GM23338 (cell line): ENCODE results near the gene CDK5R1. TPM values are rescaled to one million over a fixed set of nuclear protein-coding genes. Genes with fewer than 3 reads are reported as not detected.
A peak's percentile ranks its signal among the peaks of the same experiment; 100 is the strongest.

Source experiments
- ATAC-seq: fragments of 200-7000 bp; cut with Tn5 transposase; 3 replicates; pipeline ENCODE4 v1.9.1; 2020
- DNase-seq: peaks from one replicate; pipeline ENCODE4 v3.0.0-alpha.2; 2015; ENCODE audit warnings: low spot score
- H2AFZ ChIP-seq: fragments of 200-600 bp; sonication (generic); 2 replicates; pipeline ENCODE4 v1.8.0; 2016; ENCODE audit warnings: antibody characterized with exemption, mild to moderate bottlenecking, moderate library complexity
- H3F3A ChIP-seq: fragments of 200-600 bp; sonication (generic); replicated peaks from 2 replicates; pipeline ENCODE4 v1.8.0; 2017; ENCODE audit warnings: antibody characterized with exemption, mixed run types, low read depth
- H3K27ac ChIP-seq: fragments of 200-600 bp; sonication (generic); 2 replicates; pipeline ENCODE4 v1.6.1; 2016; ENCODE audit warnings: low read depth
- H3K27me3 ChIP-seq: fragments of 200-600 bp; sonication (generic); 2 replicates; pipeline ENCODE4 v1.8.0; 2016; ENCODE audit warnings: mild to moderate bottlenecking, mixed run types, moderate library complexity; ENCODE audit not compliant: insufficient read depth
- H3K36me3 ChIP-seq: fragments of 200-600 bp; sonication (generic); 2 replicates; pipeline ENCODE4 v1.8.0; 2016; ENCODE audit warnings: mild to moderate bottlenecking; ENCODE audit not compliant: insufficient read depth
- H3K4me1 ChIP-seq: fragments of 200-600 bp; sonication (generic); 2 replicates; pipeline ENCODE4 v1.8.0; 2016; ENCODE audit warnings: mild to moderate bottlenecking, moderate library complexity; ENCODE audit not compliant: insufficient read depth
- H3K4me2 ChIP-seq: fragments of 200-600 bp; sonication (generic); 2 replicates; pipeline ENCODE4 v1.7.1; 2017; ENCODE audit warnings: mixed run types
- H3K4me3 ChIP-seq: fragments of 200-600 bp; sonication (generic); 2 replicates; pipeline ENCODE4 v1.6.1; 2016; ENCODE audit warnings: mixed run types
- H3K79me2 ChIP-seq: fragments of 200-600 bp; sonication (generic); replicated peaks from 2 replicates; pipeline ENCODE4 v1.8.0; 2017; ENCODE audit warnings: mild to moderate bottlenecking; ENCODE audit not compliant: insufficient read depth
- H3K9me2 ChIP-seq: fragments of 200-600 bp; sonication (generic); 2 replicates; pipeline ENCODE4 v1.8.0; 2017; ENCODE audit not compliant: insufficient read depth
- H4K20me1 ChIP-seq: fragments of 200-600 bp; sonication (generic); replicated peaks from 2 replicates; pipeline ENCODE4 v1.8.0; 2017; ENCODE audit warnings: mild to moderate bottlenecking; ENCODE audit not compliant: insufficient read depth
- H3K27ac Mint-ChIP-seq: 2 replicates; pipeline ENCODE4 v1.8.0; 2020; ENCODE audit warnings: inconsistent platforms, mild to moderate bottlenecking, moderate library complexity, mixed read lengths
- H3K27me3 Mint-ChIP-seq: 3 replicates; pipeline ENCODE4 v1.8.0; 2022; ENCODE audit warnings: low read depth, mild to moderate bottlenecking, moderate library complexity, mixed read lengths, inconsistent platforms; ENCODE audit not compliant: insufficient read depth, poor library complexity
- H3K36me3 Mint-ChIP-seq: 3 replicates; pipeline ENCODE4 v1.8.0; 2021; ENCODE audit warnings: low read depth, mild to moderate bottlenecking, inconsistent platforms, moderate library complexity, mixed read lengths
- H3K4me1 Mint-ChIP-seq: 3 replicates; pipeline ENCODE4 v1.8.0; 2020; ENCODE audit warnings: mild to moderate bottlenecking, inconsistent platforms, mixed read lengths
- H3K4me3 Mint-ChIP-seq: 3 replicates; pipeline ENCODE4 v1.8.0; 2021; ENCODE audit warnings: moderate library complexity, mild to moderate bottlenecking, inconsistent platforms, mixed read lengths
- H3K9me3 Mint-ChIP-seq: 3 replicates; pipeline ENCODE4 v1.8.0; 2020; ENCODE audit warnings: moderate library complexity, mild to moderate bottlenecking, inconsistent platforms, mixed read lengths
- CREB1 ChIP-seq: fragments of 250-450 bp; sonication (Bioruptor Pico); IDR thresholded peaks from 2 replicates; pipeline ENCODE4 v1.5.0; 2020; ENCODE audit warnings: low read depth, mild to moderate bottlenecking, moderate library complexity
- EZH2 ChIP-seq: fragments of 200-600 bp; sonication (generic); IDR thresholded peaks from one replicate; pipeline ENCODE4 v1.8.0; 2017; ENCODE audit warnings: antibody characterized with exemption, mild to moderate bottlenecking, low read depth; ENCODE audit not compliant: unreplicated experiment
- JUNB ChIP-seq: IDR thresholded peaks from one replicate; pipeline ENCODE4 v1.6.1; 2016; ENCODE audit warnings: antibody characterized with exemption; ENCODE audit not compliant: unreplicated experiment
- POLR2AphosphoS5 ChIP-seq: IDR thresholded peaks from 2 replicates; pipeline ENCODE4 v1.6.1; 2016; ENCODE audit warnings: antibody characterized with exemption, low read depth
- REST ChIP-seq: IDR thresholded peaks from one replicate; pipeline ENCODE4 v1.6.1; 2018; ENCODE audit warnings: antibody characterized with exemption; ENCODE audit not compliant: unreplicated experiment
- ZNF331 ChIP-seq: fragments of 250-450 bp; sonication (Bioruptor Pico); IDR thresholded peaks from 2 replicates; pipeline ENCODE4 v1.5.0; 2020; ENCODE audit warnings: low read depth, mild to moderate bottlenecking, moderate library complexity
- polyA plus RNA-seq: library from polyadenylated mRNA; unstranded; fragments of >200 nt; fragmentation: Nextera tagmentation; extraction: Ambion mirVana; gene quantifications from 2 replicates; pipeline ENCODE4 v1.2.1, GENCODE V29; 2016
- total RNA-seq: library from RNA; depleted of rRNA; stranded (reverse); fragments of >200 nt; shearing (Covaris generic); gene quantifications from 2 replicates; pipeline ENCODE4 v1.2.3, GENCODE V29; 2014
- TF ChIP-seq, protein P1 (sequence below), 2 experiments: fragments of 200-600 bp in 1 of 2; sonication (generic) in 1 of 2; conservative IDR thresholded peaks; 2 replicates each; pipeline versions ENCODE4 v1.5.1 to v1.6.1; 2016 to 2017; ENCODE audit warnings: antibody characterized with exemption in 2 of 2, low read depth in 2 of 2, mild to moderate bottlenecking in 2 of 2, moderate library complexity in 1 of 2
- TF ChIP-seq, protein P2 (sequence below): IDR thresholded peaks from 2 replicates; pipeline ENCODE4 v1.6.1; 2016; ENCODE audit warnings: antibody characterized with exemption

The CDK5R1 gene
- total and polyA plus RNA-seq, 2 experiments from 2014 or later, result 4.0 to 11.6 TPM

DNA sequence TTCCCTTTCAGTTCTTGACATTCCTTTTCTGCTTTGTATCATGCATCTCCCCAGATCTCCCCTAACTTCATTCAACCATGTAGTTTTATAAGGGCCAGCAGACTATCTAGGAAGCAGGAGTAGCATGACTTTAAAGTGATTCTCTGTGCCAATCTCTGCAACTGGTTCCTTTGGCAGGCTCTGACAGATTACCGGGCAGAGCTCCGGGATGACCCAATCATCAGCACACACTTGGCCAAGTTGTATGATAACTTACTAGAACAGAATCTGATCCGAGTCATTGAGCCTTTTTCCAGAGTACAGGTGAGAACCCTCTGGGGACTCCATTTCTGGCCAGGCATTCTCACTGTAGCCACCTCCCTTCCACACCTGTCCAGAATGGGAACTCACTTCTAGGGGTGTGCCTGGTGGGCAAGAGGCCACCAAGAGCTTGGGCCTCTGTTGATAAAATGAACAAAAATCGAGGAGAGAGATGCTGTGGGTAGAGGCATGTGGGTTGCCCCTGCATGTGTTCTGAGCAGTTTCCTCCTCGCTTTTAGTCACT lies 7.6 kb upstream of the CDK5R1 start (continued):
- TF ChIP-seq EZH2 (no peak), CREB1 (CRISPR knock-in tag) (no peak), REST (no peak), POLR2AphosphoS5 (no peak), JUNB (no peak)
- TF ChIP-seq, protein P1, sequence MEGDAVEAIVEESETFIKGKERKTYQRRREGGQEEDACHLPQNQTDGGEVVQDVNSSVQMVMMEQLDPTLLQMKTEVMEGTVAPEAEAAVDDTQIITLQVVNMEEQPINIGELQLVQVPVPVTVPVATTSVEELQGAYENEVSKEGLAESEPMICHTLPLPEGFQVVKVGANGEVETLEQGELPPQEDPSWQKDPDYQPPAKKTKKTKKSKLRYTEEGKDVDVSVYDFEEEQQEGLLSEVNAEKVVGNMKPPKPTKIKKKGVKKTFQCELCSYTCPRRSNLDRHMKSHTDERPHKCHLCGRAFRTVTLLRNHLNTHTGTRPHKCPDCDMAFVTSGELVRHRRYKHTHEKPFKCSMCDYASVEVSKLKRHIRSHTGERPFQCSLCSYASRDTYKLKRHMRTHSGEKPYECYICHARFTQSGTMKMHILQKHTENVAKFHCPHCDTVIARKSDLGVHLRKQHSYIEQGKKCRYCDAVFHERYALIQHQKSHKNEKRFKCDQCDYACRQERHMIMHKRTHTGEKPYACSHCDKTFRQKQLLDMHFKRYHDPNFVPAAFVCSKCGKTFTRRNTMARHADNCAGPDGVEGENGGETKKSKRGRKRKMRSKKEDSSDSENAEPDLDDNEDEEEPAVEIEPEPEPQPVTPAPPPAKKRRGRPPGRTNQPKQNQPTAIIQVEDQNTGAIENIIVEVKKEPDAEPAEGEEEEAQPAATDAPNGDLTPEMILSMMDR (conservative IDR thresholded peaks at IDR 0.05; ENCODE audit: low read depth in 2 of 2), result no peak

DNA sequence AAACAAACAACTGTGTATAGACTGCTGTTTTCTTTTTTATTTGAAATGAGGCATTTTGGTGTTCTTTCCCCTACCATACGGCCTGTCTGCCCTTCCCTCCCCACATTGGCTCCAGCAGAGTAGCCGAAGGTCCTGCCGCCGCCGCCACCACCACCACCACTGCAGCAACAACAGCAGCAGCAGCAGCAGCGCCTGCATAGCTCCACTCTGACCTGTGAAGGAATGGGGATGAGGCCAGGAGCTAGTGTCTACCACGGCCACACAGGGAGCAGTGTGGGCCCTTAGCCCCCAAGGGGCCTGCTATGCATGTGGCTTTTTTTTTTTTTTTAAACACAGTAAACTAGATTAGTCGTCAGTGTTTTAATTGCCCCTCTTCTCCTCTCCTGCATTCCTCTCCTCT lies 5.6 kb upstream of the CDK5R1 start:
- no peak for ATAC-seq
- peaks cover 14% of the 10 kb centered on the region for H4K20me1 ChIP-seq
- Mint-ChIP-seq H3K27me3 (peaks cover 23% of the 10 kb centered on the region), H3K27ac (no peak overlapping the region), H3K4me3 (no peak overlapping the region), H3K4me1 (peaks cover 53% of the 10 kb centered on the region), H3K9me3 (no peaks in the 10 kb centered on the region), H3K36me3 (peaks cover 66% of the 10 kb centered on the region)
- H2AFZ ChIP-seq, result no peak overlapping the region
- no peaks in the 10 kb centered on the region for H3K9me2 ChIP-seq
- peaks cover 32% of the 10 kb centered on the region for H3K4me1 ChIP-seq
- no peak overlapping the region for H3K4me3 ChIP-seq
- H3K4me2 ChIP-seq, result no peak overlapping the region
- no peaks in the 10 kb centered on the region for H3K79me2 ChIP-seq
- H3K27me3 ChIP-seq, result no peaks in the 10 kb centered on the region
- H3F3A ChIP-seq, result peaks cover 46% of the 10 kb centered on the region
- peak overlapping the region; percentile 33; the same call in 1 of the 2 replicates for H3K27ac ChIP-seq
- DNase-seq, result no peak
- peaks cover 55% of the 10 kb centered on the region for H3K36me3 ChIP-seq
- no peak for TF ChIP-seq REST
- no peak for TF ChIP-seq EZH2
- TF ChIP-seq, protein P1 (conservative IDR thresholded peaks at IDR 0.05; ENCODE audit: low read depth in 2 of 2), result no peak
- no peak for TF ChIP-seq ZNF331
- TF ChIP-seq, protein P2, sequence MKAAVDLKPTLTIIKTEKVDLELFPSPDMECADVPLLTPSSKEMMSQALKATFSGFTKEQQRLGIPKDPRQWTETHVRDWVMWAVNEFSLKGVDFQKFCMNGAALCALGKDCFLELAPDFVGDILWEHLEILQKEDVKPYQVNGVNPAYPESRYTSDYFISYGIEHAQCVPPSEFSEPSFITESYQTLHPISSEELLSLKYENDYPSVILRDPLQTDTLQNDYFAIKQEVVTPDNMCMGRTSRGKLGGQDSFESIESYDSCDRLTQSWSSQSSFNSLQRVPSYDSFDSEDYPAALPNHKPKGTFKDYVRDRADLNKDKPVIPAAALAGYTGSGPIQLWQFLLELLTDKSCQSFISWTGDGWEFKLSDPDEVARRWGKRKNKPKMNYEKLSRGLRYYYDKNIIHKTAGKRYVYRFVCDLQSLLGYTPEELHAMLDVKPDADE, result no peak
